NCI-H226 (cell line): ENCODE results near the gene FCRLA.

ENCODE experiments used
- DNase-seq: peaks from one replicate; pipeline ENCODE4 v3.0.0-alpha.2; 2015

Gene FCRLA

DNA sequence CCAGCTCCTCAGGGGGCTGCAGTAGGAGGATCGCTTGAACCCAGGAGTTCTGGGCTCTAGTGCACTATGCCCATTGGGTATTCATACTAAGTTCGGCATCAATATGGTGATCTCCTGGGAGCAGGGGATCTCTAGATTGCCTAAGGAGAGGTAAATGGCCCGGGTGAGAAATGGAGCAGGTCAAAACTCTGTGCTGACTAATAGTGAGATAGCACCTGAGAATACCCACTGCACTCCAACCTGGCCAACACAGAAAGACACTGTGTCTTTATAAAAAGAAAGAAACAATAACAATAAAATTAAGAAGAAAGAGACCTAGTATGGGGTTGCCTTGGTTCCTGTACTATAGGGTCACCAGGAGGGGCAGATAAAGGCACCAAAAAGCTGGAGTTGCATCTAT, 28.8 kb downstream of the FCRLA start:
- DNase-seq: no peak

DNA sequence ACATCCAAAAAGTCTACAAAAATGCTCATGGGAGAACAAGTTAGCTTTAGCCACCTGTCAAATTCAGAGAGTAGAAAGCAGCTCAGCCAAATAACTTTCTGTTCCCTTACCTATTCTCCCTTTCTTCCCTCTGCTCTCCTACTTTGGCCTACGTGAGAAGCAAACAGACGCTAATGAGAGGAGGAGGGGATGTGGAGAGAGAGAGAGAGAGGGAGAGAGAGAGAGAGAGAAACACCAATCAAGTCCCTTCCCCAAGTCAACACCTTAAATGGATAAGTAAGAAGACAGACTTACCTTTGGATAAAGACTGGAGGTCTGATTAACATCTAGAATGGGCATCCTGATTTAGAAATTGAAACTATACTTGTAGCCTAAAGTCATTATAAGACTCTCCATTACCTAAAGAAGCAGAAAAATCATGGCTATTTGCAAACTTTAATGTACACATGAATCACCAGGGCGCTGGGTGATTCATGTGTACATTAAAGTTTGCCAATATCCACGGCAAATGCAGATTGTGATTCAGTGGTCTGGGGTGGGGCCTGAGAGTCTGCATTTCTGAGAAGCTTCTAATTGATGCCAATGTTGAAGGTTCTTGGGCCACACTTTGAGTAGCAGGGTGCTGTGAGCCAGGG, 29.4 kb downstream of the FCRLA start:
- DNase-seq: no peak

DNA sequence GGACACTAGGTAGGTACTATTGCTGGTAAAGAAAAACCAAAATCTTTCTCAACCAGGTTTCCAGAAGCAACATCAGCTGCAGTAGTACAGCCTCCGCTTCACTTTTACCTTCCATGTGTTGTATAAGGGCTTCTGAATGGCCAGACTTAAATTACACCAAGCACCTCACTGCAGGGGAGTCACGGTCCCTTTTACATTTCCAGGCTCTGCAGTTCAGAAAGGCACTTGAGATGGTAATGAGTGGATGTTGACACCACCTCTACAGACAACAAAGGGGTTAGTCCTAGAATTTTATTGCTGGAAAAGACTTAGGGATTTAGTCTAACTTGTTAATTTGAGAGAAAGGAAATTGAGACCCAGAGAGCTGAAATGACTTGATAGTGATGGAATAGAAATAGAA, 30.6 kb downstream of the FCRLA start:
- DNase-seq: no peak

DNA sequence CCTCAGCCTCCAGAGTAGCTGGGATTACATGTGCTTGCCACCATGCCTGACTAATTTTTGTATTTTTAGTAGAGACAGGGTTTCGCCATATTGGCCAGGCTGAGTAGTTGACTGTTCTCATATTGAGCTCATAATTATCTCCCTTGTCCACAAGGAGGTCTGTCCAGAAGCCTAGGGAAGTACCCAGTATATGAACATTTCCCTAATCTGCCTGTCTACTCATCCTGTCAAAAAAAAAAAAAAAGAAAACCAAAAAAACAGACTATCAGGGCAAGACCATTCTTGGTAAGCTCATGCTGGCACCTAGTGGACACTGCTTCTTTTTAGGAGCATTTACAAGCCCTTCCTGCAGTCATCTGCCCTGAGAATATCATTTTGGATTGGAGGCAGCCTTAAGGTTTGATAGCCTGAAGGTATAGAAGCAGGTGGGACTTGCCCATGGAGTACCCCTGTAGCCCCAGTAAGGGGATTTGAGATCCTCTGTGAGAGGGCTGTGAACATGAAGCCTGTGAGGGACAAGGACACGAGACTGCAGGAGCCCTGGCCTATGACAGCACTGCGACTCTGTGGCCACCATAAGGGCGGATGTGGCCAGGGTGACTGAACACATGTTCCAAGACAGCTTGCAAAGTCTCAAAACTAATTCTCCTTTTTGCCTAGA, 31.7 kb downstream of the FCRLA start:
- DNase-seq: peak; percentile 49

DNA sequence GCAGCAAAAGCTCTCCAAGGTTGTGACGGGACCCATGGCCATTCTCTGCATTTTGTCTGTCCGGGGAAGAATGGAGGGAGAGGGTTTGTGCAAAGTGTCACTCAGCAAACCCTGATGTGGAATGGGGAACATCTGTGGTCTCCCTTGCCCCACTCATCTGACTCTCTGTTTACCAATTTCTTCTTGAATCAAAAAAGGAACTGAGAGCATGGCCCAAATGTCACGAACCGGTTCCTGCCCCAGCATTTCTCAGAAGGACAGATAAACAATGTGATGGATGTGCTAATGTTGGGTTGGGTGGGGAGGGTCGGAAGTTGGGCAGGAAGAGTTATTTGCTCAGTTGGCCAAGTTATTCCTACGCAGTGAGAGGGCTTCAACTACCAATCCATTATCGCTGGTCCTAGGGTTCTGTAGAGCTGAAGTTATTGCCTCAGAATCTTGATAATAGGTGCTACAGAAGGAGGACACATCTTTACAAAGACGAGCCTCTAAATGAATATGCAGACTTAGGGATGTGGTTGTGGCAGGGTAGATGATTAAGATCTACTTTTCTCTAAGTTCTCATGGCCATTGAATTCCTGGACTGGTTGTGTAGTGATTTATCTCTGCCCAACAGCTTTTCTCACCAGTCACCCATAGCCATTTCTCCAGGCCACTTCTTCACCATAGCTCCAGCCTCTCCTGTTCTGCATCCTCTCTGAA, 33.0 kb downstream of the FCRLA start:
- DNase-seq: no peak

DNA sequence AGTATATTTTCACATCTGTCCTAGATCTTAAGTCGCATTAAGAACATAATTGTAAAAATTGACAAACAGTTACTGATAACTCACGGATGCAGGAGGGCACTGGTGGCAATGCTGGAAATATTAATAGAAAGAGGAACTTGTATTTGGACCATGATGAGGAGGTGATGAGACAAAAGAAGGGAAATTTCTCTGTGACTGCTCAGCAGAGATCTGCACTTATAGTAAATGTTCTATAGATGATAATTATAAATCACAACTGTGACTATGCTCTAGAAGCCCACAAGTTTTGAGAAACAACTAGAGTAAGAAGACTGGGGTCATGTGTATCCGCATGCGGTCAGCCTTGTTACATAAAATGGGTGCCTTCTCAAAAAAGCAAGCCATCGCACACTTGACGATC, 33.9 kb downstream of the FCRLA start:
- DNase-seq: no peak

DNA sequence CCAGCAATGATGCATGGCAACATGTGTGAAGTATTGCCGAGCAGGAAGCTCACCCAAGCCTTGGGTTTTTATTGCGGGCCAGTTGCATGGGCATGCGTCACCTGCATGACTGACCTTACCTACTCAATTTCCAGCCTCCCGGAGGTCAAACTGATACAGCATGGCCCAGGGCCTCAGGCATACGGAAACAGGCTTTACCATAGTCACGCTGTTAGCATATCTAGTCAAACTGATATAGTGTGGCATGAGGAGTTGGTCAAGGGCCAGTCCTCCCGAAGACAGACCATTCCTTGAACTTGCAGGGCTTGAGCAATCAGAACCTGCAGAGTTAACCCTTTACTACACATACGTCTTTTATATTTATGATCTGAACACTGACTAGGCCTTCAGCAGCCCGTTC, 36.2 kb downstream of the FCRLA start:
- DNase-seq: no peak

DNA sequence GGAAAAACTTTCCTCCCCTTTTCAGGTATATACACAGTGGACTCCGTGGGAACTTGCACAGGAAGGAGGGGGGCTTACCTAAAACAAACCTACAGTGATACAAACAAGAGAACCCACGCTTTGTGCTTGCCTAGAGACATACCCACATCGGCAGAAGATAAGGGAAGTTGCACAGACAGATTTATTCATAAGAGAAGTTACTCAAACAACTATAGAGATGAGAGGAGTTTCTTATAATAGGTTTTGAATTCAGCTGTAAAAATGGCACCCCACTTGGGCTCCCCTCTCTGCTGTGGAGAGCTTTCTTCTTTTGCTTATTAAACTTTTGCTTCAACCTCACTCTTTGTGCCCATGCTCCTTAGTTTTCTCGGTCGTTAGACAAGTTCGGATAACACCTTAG, 40.8 kb downstream of the FCRLA start:
- DNase-seq: no peak

DNA sequence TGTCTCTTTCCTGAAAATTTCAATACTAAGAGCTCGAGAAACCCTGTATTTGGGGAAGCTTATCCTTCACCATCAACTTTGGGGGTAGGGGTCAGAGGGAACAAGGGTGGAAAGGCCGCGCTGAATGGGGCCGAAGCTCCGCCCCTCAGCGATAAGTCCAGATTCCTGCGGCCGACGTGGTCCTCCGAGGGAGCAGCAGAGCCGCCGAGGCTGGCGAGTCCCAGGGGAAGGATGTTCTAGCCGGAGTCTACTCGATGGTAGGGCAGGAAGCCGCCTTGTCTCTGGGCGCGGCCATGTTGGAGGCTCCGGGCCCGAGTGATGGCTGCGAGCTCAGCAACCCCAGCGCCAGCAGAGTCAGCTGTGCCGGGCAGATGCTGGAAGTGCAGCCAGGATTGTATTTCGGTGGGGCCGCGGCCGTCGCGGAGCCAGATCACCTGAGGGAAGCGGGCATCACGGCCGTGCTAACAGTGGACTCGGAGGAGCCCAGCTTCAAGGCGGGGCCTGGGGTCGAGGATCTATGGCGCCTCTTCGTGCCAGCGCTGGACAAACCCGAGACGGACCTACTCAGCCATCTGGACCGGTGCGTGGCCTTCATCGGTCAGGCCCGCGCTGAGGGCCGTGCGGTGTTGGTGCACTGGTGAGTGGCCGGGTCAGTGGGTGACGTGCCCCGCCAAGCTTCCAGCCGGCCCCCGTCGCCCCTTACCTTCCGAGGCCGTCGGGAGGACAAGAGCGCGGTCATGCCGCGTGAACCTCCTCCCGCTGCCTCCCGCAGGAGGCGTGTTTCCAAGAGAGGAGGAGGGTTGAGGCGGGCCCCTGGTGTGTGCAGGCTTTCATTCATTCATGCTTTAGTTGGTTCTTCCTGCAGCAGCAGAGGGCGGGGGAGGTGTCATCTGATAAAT, 42.7 kb downstream of the FCRLA start, which contains the start of gene DUSP12:
Gene DUSP12 (plus strand): TSS at position 278 of the 899 bp plus-strand sequence. CDS start 16 bp downstream, at position 294.
- DNase-seq: peak; percentile 94

DNA sequence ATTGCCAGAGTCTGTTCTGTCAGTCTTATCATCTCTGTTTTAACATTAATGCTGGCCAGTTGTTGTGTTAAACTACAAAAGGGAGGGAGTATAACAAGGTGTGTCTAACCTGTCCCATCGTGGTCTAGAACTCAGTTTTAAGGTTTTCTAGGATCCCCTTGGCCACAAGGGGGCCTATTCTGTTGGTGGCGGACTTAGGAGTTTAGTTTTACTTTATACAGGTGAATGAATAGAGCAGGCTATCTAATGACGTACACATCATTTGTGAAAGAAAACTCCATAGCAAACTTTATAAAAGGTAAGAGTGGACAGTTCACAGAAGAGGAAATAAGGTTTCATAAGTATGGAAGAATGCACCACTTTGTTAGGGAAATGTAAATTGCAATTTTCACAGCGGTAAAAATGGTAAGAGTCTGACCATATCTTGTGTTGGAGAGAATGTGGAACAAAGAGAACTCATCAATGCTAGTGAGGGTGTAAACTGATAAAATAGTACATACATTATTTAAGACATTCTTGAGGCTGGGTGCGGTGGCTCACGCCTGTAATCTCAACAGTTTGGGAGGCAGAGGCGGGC, 56.6 kb downstream of the FCRLA start:
- DNase-seq: no peak
